Ecto neural progenitor cell (in vitro differentiated cells): Measurements from ENCODE around the gene ISLR2.
"Not testable (repeated sequence)": the region's sequence is repeated elsewhere in the genome, so short reads cannot be mapped to it uniquely, and the experiment has no call there.

ENCODE experiments used
- DNase-seq: peaks from one replicate; pipeline ENCODE4 v3.0.0-alpha.2; 2018; ENCODE audit warnings: low spot score

The ISLR2 gene, protein sequence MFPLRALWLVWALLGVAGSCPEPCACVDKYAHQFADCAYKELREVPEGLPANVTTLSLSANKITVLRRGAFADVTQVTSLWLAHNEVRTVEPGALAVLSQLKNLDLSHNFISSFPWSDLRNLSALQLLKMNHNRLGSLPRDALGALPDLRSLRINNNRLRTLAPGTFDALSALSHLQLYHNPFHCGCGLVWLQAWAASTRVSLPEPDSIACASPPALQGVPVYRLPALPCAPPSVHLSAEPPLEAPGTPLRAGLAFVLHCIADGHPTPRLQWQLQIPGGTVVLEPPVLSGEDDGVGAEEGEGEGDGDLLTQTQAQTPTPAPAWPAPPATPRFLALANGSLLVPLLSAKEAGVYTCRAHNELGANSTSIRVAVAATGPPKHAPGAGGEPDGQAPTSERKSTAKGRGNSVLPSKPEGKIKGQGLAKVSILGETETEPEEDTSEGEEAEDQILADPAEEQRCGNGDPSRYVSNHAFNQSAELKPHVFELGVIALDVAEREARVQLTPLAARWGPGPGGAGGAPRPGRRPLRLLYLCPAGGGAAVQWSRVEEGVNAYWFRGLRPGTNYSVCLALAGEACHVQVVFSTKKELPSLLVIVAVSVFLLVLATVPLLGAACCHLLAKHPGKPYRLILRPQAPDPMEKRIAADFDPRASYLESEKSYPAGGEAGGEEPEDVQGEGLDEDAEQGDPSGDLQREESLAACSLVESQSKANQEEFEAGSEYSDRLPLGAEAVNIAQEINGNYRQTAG

DNA sequence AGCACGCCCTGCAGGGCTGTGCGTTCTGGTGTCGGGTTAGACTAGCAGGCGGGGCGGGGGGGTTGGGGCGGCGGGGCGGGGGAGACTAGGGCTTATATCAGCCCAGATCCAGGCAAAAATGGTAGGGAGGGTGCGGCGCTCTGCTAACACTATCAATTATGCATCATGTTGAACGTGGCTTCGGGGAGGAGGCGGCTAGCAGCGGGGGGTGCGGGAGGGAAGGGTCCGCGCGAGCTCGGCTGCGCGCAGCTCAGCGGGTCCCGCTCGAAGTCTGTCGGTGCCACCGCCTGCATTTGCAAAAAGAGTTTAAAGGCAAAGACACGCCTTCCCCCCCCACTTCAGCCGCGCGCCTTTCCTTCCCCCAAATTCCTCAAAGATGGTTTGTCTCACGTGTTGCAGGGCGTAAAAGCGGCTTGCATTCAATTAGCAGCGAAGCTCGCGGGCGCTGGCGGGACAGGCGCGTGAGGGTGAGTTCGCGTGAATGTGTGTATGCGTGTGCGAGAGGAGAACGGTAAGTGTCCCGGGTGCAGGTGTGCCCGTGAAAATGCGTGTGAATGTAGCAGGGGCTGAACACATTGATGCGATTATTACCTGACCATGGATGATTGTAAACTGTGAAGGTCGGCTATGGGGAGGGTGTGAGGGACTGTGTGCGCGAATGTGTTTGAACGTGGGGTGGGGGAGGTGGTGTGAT, at the start of gene ISLR2:
Gene ISLR2 (plus strand): TSS at position 432 of the 694 bp plus-strand sequence. CDS start 2,169 bp downstream, outside the sequence.
- peak; percentile 67 for DNase-seq

DNA sequence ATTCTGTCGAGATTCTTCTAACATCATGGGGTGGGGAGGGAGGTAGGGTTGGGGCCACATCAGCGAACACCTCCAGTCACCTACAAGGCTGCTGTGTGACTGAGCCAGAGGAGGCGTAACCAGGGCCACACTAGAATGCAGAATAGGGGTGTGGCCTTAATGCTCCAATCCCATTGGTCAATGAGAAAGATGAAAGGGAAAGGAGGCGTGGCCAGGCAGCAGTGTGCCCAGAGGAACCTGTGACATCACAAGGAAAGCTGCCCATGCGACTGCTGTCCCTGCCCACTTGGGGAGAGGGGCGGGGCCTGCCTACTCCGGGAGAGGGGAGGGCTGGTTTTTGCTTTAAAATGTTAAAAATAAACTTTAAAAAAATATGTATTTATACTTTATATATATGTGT, 47.9 kb upstream of the ISLR2 start, which contains the start of gene GOLGA6A:
Gene GOLGA6A (minus strand): TSS at position 101 of the 400 bp plus-strand sequence. CDS start 41 bp downstream, at position 60.
- DNase-seq, result not testable (repeated sequence)

DNA sequence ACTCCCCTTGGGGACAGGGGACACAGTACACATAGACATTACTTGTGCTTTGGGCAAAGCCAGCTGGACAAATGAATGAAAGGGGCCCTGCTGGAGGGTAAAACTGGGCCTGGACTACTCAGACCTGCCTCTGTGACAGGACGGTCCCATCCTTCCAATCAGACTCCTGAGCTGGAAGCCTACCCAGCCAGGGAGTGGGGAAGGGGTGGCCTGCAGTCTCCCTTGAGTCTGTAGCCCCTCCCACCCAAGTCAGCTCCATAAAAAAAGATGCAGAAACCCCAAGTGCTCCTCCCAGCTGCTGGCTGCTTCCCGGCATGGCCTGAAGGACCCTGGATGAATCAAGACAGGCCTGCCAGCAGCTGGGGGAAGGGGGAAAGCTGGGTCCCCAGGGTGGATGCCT, 35.8 kb upstream of the ISLR2 start:
- DNase-seq, result not testable (repeated sequence)

DNA sequence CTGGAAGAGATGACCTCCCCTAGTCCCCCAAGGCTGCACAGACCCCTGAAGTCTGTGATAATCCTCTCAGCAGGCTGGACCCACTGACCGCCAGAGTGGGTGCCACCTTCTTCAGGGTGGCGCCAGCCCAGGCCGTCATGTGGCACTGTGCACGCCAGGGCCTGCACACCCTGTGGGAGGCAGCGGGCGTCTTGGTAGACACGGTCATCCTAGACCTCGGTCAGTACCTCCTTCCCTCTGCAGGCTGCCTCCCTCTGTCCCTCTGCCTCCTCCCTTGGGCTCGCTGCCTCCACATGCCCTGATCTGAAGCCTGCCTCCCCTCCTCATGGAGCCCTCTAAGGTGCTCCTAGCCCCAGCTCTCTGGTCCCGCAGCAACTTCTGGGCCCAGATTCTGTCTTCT, 34.8 kb upstream of the ISLR2 start:
- DNase-seq, result not testable (repeated sequence)

DNA sequence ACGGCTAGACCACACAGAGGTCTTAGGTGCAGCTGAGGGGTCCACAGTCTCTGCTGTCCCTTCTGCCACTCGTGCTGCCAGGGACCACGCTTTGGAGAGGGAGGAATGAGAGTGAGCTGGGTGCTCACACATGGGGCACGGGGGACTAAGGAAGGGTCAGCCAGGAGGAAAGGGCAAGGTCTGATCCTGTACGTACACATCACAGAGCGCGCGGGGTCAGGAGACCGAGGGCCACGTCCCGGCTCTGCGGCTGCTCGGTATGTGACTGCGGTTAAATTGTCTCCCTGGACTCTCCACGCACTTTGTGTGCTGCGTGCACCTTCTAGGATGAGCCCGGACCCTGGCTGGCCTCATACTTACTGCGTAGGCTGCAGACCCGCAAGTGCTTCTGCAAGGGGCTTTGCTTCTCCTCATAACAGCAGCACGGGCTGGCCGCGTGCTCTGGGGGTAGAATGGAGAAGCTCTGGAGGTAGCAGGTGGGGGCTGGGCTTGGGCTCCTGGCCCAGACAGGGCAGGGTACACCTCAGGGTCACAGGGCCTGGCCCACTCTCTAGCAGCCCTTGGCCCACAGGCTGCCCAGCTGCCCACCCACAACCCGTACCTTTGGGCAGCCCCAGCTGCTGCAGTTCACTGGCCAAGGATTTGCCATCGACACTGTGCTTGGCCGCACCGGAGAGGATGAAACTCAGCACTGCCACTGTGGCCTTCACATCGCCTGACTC, 33.5 kb upstream of the ISLR2 start:
- DNase-seq, result not testable (repeated sequence)

DNA sequence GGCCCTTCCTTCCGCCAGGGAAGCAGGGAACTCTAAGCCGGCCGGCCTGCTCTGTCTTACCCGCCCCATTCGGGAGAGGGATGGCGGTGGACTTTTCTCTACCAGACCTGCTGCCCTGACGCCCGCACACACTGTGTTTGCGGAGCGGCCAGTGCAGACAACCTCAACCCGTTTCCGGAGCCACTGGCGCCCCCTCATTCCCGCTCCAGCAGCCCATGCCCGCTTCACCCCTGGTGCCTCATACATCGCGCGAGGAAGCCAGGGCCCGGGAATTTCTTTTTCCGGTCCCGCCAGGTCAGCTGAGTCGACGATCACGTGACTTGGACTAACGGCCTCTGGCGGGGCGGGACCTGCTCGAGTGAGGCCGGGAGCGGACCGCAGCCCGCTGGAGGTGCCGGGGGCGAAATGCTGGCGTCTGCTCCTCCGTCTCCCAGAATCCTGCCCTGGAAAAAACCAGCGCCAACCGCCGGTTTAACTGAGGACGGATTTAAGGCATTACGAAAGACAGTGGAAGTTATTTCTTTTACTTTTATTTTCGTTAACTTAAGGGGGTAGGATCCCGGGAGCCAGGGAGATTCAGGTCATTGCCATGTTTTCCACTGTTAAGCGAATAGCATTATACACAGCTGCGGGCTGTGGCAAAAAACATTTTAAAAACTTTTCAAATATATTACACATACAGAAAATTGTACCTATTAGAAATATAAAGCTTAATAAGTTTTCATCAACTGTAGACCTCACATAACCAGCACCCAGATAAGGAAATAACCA, 30.2 kb upstream of the ISLR2 start:
- DNase-seq, result peak; percentile 94

GRCh38 chr15:74108111-74108510, 22.3 kb upstream of the ISLR2 start:
- DNase-seq, result no peak

- DNase-seq, result not testable (repeated sequence)
Observed at GRCh38 chr15:74108611-74109010, 21.8 kb upstream of the ISLR2 start.

DNA sequence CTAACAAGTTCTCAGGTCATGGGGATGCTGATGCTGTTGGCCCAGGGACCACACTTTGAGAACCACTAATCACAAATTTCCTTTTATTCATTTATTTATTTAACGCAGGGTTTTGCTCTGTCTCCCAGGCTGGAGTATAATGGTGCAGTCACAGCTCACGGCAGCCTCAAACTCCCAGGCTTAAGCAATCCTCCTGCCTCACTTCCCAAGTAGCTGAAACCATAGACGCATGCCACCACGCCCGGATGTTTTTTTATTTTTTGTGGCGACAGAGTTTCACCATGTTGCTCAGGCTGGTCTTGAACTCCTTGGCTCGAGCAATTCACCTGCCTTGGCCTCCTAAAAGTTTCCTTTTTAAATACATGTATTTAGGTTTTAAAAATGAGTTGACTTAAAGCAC, 20.7 kb upstream of the ISLR2 start:
- DNase-seq, result no peak

- DNase-seq, result no peak
Observed at GRCh38 chr15:74120426-74120825, 10.0 kb upstream of the ISLR2 start.

GRCh38 chr15:74121039-74121438, 9.3 kb upstream of the ISLR2 start:
- DNase-seq, result no peak

DNA sequence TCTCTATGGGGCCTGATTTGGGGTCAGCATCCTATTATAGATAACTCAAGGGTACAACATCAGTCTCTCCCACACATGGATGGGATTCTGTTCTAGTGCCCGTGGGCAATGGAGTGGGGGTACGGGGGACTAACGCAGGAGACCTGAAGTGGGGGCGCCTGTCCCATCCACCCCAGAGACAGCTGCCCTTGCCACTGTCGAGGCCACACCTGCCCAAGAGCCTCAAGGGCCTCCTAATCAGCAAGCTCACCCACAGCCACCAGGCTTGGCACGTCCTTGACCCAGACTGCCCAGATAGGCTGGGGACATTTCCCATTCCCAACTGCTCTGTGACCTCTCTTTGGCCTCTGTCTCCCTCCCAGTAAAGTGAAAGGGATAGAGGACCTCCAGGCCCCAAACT, 8.5 kb upstream of the ISLR2 start:
- no peak for DNase-seq

DNA sequence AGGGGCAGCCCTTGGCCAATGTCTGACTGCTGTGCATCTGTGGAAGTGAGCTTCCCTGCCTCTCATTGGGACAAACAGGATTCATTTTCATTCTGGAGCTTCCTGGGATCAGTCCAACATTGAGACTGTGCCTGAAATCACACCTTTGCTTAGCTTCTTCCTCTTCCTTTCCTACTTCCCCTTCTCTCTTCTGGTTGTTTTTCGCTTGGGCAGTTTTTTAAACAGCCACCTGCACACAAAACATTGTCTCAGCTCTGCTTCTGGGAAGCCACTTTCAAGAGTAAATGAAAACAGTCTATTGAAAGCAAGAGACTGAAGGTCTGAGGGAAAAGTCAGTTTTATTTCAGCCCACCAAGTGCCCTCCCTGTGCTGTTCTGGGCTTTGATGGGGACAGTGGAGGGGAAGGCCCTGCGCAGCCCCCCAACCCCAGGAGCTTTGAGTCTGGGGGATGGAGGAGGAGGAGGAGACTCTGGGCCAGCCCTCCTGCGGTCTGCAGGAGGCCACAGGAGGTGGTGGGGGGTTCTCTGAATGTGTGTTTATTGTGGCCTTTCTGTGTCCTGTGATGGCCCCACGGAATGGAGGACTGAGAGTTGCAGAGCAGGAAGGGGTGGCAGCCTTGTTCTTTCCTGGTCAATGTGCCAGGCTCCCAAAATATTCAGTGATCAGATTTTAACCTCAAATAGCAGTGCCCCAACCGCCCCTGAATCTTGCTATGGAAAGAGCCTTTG, 7.8 kb upstream of the ISLR2 start:
- no peak for DNase-seq

- no peak for DNase-seq
Observed at GRCh38 chr15:74123131-74123429, 7.3 kb upstream of the ISLR2 start.

DNA sequence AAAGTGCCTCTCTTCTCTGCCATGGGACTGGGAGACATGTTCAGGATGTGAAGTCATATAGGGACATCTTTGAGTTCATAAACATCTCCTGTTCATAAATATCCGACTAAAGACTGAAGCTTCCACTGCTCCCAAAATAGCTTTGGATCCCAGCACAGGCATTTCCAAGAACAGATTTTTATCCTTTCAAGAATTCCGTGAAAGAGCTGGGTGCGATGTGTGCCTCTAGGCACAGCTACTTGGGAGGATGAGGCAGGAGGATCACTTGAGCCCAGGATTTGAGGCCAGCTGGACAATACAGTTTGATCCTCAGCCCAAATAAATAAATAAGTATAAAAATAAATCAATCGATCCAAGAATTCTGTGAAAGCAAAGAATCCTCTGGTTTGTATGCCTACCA, 6.7 kb upstream of the ISLR2 start:
- no peak for DNase-seq

- DNase-seq, result no peak
Observed at GRCh38 chr15:74124196-74124595, 6.2 kb upstream of the ISLR2 start.

- no peak for DNase-seq
Observed at GRCh38 chr15:74124759-74125158, 5.6 kb upstream of the ISLR2 start.

DNA sequence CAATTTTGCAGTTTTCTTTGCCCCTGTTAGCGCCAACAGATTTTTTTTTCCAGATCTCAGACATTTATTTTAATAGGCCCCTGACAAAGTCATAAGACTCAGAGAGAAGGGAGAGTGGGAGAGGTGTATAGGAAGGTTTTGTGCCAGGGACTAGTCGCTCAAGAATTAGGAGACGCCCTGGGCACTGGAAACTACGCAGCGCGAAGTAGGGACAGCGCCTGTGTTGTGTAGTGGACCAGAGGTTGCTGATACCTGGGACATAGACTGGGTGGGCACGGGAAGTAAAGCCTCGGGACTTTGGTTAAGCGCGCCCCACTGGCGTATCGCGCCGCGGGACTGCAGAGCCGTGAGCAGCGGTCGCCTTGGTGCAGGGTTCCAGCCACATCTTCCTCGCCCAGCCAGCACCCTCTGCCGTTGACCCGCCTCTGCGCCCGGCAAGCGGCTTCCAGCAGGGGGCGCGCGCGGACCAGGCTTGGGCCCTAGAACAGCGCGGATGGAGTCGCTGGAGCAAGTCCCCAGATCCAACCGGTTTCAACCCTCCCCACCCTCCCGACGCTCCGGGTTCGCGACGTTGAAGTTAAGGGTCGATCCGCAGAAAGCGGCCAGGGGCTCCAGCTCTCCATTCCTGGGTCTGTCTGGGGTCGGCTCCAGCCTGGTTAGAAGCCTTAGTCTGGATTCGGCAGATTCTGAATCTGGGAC, 3.0 kb upstream of the ISLR2 start:
- DNase-seq, result peak; percentile 97

DNA sequence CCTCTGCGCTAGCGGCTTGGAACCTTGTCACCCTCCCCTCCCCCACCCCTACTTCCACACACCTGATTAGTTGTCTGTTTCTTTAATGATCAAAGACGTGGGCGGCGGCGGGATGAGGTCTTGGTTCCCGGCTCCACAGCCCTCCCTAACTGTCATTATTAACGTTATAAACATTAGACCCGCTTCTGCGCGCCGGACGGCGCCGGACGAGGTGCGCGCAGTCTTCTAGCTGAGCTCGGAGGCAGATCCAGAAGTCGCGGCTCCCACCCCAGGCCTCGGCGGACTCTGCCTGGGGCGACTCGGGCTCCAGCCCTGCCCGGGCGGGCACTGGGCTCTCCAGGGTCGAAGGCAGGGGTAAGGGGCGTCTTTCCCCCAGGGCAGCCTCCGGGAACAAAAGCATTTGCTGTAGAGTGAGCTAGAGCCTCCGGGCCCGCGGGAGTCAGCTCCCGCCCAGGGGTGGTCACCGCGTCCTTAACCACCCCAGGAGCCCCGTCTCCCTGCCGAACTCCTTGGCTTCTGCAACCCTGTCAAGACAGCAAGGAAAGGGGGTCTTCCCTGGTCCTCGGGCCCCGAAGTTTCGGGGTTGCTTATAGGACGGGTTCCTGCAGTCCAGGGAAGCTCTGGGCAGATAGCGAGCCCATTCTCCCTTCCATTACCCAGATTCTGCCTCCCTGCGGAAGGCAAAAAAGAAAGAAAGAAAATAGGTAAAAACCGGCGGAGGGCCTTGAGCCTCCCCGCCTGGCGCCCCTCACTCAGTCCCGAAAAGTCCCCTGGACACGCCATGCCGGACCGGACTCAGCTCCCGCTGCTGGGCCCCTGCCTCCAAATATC, 2.2 kb upstream of the ISLR2 start:
- peak; percentile 67 for DNase-seq
